GM12892 (cell line): ENCODE results near the gene NRTN.

Experiments
- POLR2A ChIP-seq: IDR thresholded peaks from 2 replicates; pipeline ENCODE4 v1.6.1; 2011; ENCODE audit warnings: low read depth, low read length, control low read depth
- POLR2AphosphoS5 ChIP-seq: IDR thresholded peaks from 2 replicates; pipeline ENCODE4 v1.6.1; 2011; ENCODE audit warnings: low read depth, low read length, control low read depth
- TAF1 ChIP-seq: IDR thresholded peaks from 2 replicates; pipeline ENCODE4 v1.6.1; 2011; ENCODE audit warnings: low read depth, mild to moderate bottlenecking, control low read depth, low read length, borderline replicate concordance

- TF ChIP-seq POLR2AphosphoS5 (no peak), POLR2A (no peak), TAF1 (no peak)
Observed at GRCh38 chr19:5793188-5793587, 11.7 kb upstream of the NRTN start.
